ENCODE results near the gene BCAR3.
"Not testable (repeated sequence)": the region's sequence is repeated elsewhere in the genome, so short reads cannot be mapped to it uniquely, and the experiment has no call there.

BCAR3 gene

DNA sequence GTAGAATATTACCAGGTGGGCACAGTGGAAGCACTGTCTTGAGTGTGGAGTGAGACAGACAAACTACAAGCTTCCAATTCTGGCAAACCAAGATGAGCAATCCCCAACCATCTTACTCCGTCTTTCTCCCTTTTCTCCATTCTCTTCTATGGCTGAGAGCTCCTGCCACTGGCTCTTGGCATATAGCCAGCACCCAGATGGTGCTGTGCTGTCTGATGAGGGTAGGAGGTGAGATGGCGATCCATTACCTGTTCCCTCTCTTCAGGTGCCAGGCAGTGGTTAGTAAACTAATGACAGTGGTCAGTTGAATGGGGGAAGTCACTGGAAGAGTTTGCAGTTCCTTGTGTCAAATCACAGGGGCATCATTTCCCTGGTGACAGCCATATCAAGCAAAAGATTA is 125.3 kb downstream of the BCAR3 start:
- TF ChIP-seq TAF1 (IDR thresholded peaks at IDR 0.05; ENCODE audit: borderline replicate concordance, low read depth, low read length) (no peak), POLR2A (IDR thresholded peaks at IDR 0.05; ENCODE audit: low read depth, low read length) (no peak), POLR2AphosphoS5 (IDR thresholded peaks at IDR 0.05; ENCODE audit: low read depth, low read length) (no peak)
- FAIRE-seq (no peak), DNase-seq (ENCODE audit: insufficient read length) (no peak)

DNA sequence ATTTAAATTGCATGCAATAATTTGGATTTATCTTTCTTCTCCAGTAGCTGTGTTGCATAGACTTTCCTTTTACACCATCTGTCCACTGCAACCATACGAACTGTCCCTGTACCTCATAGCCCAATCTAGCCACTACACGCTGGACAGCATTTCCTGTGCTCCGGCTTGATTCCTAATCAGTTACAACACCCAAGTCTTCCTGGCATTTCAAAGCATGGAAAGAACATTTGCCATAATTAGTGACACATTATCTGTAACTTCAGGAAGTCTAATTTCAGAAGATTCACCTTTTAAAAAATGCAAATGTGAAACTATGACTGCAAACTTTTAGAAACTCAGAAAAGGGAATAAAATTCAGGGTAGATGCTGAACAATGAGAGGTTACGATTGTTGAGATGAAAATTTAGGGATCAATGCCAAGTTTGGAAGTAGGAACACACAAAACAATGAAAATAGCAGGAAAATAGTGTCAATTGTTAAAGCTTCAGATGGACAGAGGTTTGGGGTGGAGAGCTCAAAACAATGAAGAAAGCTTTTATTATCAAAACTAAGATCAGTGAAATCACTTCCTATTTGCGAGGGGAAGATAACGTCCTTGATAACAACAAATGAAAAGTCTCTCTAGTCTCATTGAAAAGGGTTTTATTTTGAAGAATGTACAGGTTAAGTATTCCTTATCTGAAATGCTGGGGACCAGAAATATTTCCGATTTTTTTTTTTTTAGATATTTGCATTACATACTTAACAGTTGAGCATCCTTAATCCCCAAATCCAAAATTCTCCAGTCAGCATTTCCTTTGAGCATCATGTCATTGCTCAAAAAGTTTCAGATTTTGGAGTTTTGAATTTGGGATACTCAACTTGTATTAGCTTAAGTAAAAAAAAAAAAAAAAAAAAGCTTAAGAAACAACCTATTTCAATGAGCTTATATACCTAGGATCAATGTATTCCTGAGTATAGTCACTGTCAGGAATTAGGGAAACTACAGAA is 126.5 kb downstream of the BCAR3 start:
- DNase-seq (ENCODE audit: insufficient read length) (no peak), FAIRE-seq (no peak)
- no peak for TF ChIP-seq POLR2AphosphoS5 (IDR thresholded peaks at IDR 0.05; ENCODE audit: low read depth, low read length)
- no peak for TF ChIP-seq POLR2A (IDR thresholded peaks at IDR 0.05; ENCODE audit: low read depth, low read length)
- TF ChIP-seq TAF1 (IDR thresholded peaks at IDR 0.05; ENCODE audit: borderline replicate concordance, low read depth, low read length) = no peak

DNA sequence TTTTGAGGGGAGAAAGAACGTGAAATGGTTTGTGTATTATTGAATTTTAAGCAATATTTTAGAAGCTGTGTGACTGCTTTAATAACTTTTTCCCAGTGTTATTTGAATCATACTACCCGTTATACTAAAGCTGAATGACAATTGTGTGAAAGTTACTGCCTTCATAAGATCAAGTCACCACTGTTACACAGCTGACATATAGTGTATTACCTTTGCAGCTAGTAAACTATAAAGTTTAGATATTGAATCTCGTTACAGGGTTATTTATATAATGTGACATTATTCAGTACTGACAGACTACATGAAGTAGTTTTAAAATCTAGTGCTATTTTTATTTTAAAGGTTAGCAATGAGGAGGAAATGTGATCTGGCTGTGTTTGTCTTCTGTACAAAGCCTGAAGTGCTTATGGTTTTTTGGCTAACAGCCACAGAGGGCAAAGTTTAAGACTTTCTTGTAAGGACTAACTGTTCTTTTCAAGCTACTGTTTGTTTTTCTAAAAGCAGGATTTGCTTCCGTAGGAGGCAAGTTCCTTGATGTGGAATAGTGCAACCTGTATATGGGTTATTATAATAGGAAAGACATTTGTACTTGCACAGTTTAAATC is 127.6 kb downstream of the BCAR3 start:
- DNase-seq (ENCODE audit: insufficient read length); FAIRE-seq: not testable (repeated sequence)

DNA sequence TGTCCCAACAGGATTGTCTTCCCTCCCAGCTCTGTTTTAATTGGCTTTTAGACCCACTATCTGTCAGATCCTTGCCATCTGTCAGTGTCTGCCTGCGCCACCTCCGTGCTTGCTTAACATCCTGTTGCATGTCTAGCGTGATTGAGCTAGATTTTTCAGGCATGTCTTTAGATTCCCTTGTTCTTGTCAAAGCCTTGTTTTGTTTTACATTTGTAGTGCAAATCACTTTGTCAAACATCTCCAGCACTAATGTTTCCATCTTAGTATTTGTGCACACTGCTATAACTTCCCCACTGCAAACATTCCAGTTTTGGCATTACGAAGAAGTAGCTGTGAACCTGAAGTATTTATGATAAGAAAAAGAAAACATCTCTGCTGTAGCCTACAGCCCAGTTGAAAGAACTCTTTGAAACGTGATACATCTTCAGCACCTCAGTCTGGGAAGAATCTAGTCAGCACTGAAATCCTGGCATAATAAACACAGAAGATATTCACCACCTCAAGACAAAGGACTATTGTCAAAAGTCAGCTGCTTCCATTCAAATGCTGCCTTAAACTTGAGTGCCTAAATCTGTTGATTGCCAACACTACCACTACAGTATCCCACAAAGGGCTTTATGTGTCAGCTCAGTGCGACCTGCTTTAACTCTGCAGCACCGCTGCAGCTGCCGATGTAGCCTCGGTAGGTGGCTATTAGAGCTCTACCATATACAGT is 128.7 kb downstream of the BCAR3 start:
- TF ChIP-seq POLR2AphosphoS5 (IDR thresholded peaks at IDR 0.05; ENCODE audit: low read depth, low read length) (no peak), POLR2A (IDR thresholded peaks at IDR 0.05; ENCODE audit: low read depth, low read length) (no peak), TAF1 (IDR thresholded peaks at IDR 0.05; ENCODE audit: borderline replicate concordance, low read depth, low read length) (no peak)
- FAIRE-seq (no peak), DNase-seq (ENCODE audit: insufficient read length) (no peak)

DNA sequence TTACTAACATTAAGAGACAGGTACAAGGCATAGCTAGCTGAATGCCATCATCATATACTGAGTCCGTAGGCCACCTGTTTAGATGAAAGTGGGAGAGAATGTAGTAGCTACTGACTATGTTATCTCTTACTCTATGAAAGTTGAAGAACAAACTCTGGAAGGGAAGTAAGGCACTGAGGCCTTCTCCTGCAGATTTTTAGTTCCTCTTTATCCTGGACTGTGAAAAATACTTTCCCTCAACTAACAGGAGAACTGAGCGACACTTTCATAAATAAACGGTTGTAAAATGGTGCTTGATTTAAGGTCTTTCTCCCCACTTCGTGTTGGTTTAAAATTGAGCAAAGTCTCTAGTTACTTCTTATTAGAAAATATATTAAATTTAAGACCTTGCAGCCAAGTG is 131.8 kb downstream of the BCAR3 start:
- no peak for DNase-seq (ENCODE audit: insufficient read length)
- FAIRE-seq = no peak
- TF ChIP-seq POLR2AphosphoS5 (IDR thresholded peaks at IDR 0.05; ENCODE audit: low read depth, low read length) = no peak
- TF ChIP-seq TAF1 (IDR thresholded peaks at IDR 0.05; ENCODE audit: borderline replicate concordance, low read depth, low read length) = no peak
- TF ChIP-seq POLR2A (IDR thresholded peaks at IDR 0.05; ENCODE audit: low read depth, low read length) = no peak

DNA sequence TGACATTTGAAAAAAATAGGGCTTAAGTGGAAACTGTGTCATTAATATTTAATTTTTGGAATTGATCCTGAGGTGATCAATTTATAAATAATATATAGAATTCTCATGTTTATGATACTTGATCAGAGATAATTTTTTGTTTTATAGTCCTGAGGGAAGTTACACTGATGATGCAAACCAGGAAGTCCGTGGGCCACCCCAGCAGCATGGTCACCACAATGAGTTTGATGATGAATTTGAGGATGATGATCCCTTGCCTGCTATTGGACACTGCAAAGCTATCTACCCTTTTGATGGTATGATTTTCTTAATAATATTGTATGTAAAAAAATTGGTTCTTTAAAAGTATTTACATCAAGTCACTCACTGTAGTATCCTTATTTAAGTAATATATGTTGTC is 132.5 kb downstream of the BCAR3 start:
- no peak for TF ChIP-seq TAF1 (IDR thresholded peaks at IDR 0.05; ENCODE audit: borderline replicate concordance, low read depth, low read length)
- TF ChIP-seq POLR2A (IDR thresholded peaks at IDR 0.05; ENCODE audit: low read depth, low read length) = no peak
- no peak for TF ChIP-seq POLR2AphosphoS5 (IDR thresholded peaks at IDR 0.05; ENCODE audit: low read depth, low read length)
- DNase-seq (ENCODE audit: insufficient read length) (no peak), FAIRE-seq (no peak)

DNA sequence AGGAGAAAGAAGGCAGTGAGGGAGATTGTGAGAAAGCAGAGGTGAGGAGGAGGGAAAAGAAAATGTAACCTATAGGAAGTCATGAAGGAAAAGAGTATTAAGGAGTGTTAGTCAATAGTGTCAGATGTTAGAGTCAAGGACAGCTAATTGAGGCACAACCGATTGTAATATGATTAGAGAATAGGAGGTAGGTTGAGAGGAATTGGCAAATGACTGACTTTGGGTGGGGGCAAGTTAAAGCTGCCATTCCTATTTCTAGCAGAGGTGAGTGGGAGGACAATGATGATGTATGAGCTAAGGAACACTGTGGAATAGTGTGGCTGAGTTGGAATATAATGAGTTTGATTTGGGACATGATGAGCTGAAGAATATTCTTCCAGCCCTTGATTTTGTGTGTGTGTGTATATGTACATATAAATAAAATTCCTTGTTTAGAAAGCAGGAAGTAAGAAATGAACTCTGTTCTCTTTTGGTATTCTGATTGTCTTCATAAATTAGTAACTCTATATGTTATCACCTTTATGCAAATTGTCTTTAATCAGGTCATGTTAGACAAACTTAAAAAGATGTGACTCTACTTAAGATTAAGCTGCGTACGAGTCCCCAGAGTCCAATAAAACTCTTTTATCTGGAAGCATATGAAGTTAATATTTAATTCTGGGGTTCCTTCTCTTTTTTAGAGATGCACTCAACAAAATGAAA is 135.3 kb downstream of the BCAR3 start:
- DNase-seq (ENCODE audit: insufficient read length) (no peak), FAIRE-seq (no peak)
- TF ChIP-seq POLR2AphosphoS5 (IDR thresholded peaks at IDR 0.05; ENCODE audit: low read depth, low read length) = no peak
- no peak for TF ChIP-seq POLR2A (IDR thresholded peaks at IDR 0.05; ENCODE audit: low read depth, low read length)
- no peak for TF ChIP-seq TAF1 (IDR thresholded peaks at IDR 0.05; ENCODE audit: borderline replicate concordance, low read depth, low read length)

DNA sequence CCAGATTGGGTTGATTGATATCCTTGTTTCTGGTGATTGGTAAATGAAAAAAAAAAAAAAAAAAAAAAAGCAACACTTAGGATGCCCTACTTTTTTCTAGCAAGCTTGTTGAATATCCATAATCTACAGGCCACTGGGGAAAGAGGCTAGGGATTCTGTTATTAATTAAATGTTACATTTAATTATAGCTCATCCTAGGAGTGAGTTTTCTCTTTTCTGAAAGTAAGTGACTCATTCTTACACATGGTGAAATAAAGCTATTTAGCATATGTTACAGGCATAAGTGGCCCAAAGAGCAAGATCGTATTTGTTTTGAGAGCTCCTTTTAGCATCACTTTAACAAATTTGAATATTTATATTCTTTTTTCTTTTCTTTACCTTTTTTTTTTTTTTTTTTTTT is 139.2 kb downstream of the BCAR3 start:
- FAIRE-seq (no peak), DNase-seq (ENCODE audit: insufficient read length) (no peak)
- TF ChIP-seq POLR2A (IDR thresholded peaks at IDR 0.05; ENCODE audit: low read depth, low read length) (no peak), POLR2AphosphoS5 (IDR thresholded peaks at IDR 0.05; ENCODE audit: low read depth, low read length) (no peak), TAF1 (IDR thresholded peaks at IDR 0.05; ENCODE audit: borderline replicate concordance, low read depth, low read length) (no peak)

DNA sequence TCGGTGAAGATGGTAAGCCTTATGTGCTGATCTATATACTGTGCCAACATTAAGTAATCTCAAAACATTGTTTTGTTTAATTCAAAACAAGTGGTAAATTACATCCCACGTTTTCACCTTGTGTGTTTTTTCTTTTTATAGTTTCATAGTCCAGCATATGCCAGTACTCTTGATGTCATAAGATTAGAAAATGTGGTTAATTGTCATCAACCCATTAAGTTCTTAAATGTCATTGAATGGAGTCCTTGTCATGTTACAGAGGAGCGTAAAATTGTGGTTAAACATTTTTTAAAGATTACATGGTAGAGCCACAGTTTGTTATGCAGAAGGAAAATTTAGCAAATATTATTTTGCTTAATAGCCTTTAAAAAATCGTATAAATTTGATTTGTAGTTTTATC is 140.6 kb downstream of the BCAR3 start:
- TF ChIP-seq POLR2AphosphoS5 (IDR thresholded peaks at IDR 0.05; ENCODE audit: low read depth, low read length) (no peak), TAF1 (IDR thresholded peaks at IDR 0.05; ENCODE audit: borderline replicate concordance, low read depth, low read length) (no peak), POLR2A (IDR thresholded peaks at IDR 0.05; ENCODE audit: low read depth, low read length) (no peak)
- no peak for FAIRE-seq
- DNase-seq (ENCODE audit: insufficient read length) = no peak

DNA sequence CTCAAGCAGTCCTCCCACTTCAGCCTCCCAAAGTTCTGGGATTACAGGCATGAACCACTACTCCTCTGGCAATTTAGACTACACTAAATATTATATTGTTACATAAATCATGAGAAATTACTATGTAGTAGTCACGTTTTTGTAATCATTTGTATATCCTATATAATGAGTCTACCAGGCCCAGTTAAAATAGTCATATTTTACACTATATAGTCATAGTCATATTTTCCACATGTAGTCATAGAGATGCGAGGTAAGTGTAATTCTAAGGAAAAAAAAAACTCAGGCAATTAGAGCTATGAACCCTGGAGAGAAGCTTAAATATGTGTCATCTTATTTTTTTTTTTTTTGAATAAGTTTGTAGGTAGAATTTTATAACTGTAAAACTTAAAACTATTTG is 143.7 kb downstream of the BCAR3 start:
- DNase-seq (ENCODE audit: insufficient read length) = no peak
- TF ChIP-seq POLR2AphosphoS5 (IDR thresholded peaks at IDR 0.05; ENCODE audit: low read depth, low read length) = no peak
- no peak for TF ChIP-seq TAF1 (IDR thresholded peaks at IDR 0.05; ENCODE audit: borderline replicate concordance, low read depth, low read length)
- no peak for TF ChIP-seq POLR2A (IDR thresholded peaks at IDR 0.05; ENCODE audit: low read depth, low read length)
- no peak for FAIRE-seq

DNA sequence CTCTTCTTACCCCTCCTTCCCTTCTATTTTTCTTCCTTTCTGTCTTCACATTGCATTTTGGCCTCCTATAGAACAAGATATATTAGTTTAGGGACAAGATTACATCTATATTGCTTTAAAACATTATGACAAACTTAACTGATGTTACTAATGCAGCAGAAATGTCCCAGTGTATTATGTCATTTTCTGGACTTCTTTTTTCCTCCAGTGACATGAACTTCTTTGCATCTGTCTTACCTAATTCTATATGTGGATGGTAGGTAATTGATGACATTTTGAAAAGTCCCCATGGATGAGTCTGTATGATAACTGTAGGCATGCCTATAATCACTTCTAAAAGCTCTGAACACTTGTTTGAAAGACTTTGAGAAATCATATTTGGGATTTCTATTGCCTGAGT is 144.2 kb downstream of the BCAR3 start:
- TF ChIP-seq TAF1 (IDR thresholded peaks at IDR 0.05; ENCODE audit: borderline replicate concordance, low read depth, low read length) = no peak
- TF ChIP-seq POLR2A (IDR thresholded peaks at IDR 0.05; ENCODE audit: low read depth, low read length) = no peak
- TF ChIP-seq POLR2AphosphoS5 (IDR thresholded peaks at IDR 0.05; ENCODE audit: low read depth, low read length) = no peak
- DNase-seq (ENCODE audit: insufficient read length) (no peak), FAIRE-seq (no peak)

Measured in GM12892 (cell line).